Fibroblast of skin of left quadriceps (primary cell): Measurements from ENCODE around the gene STK35.
"Not testable (repeated sequence)": the region's sequence is repeated elsewhere in the genome, so short reads cannot be mapped to it uniquely, and the experiment has no call there.

Experiments used
- DNase-seq, 2 experiments: peaks; one replicate each; pipeline ENCODE4 v3.0.0-alpha.2; 2013; ENCODE audit warnings: low read depth in 2 of 2

STK35 gene

GRCh38 chr20:2156666-2157624 is 55.3 kb downstream of the STK35 start:
- DNase-seq: no peak

GRCh38 chr20:2162125-2162822 is 60.6 kb downstream of the STK35 start:
- no peak for DNase-seq

- no peak for DNase-seq
Measured at GRCh38 chr20:2162823-2163166, 61.2 kb downstream of the STK35 start.

- DNase-seq: no peak
Measured at GRCh38 chr20:2163312-2163711, 61.7 kb downstream of the STK35 start.

- DNase-seq: no peak
Measured at GRCh38 chr20:2163757-2164156, 62.1 kb downstream of the STK35 start.

GRCh38 chr20:2164421-2164820 is 62.8 kb downstream of the STK35 start:
- DNase-seq: no peak

GRCh38 chr20:2164966-2165365 is 63.3 kb downstream of the STK35 start:
- no peak for DNase-seq

GRCh38 chr20:2165871-2166270 is 64.2 kb downstream of the STK35 start:
- no peak for DNase-seq

- no peak for DNase-seq
Measured at GRCh38 chr20:2167112-2167511, 65.5 kb downstream of the STK35 start.

- no peak for DNase-seq
Measured at GRCh38 chr20:2168946-2169345, 67.3 kb downstream of the STK35 start.

GRCh38 chr20:2169456-2170088 is 67.9 kb downstream of the STK35 start:
- no peak for DNase-seq

GRCh38 chr20:2170404-2170803 is 68.8 kb downstream of the STK35 start:
- no peak for DNase-seq

GRCh38 chr20:2171266-2171790 is 69.7 kb downstream of the STK35 start:
- no peak for DNase-seq

GRCh38 chr20:2171840-2172239 is 70.2 kb downstream of the STK35 start:
- not testable (repeated sequence) for DNase-seq

GRCh38 chr20:2172305-2173175 is 70.9 kb downstream of the STK35 start:
- DNase-seq: no peak

- DNase-seq: no peak
Measured at GRCh38 chr20:2173186-2173585, 71.6 kb downstream of the STK35 start.

GRCh38 chr20:2174067-2174466 is 72.4 kb downstream of the STK35 start:
- DNase-seq: no peak

- DNase-seq: no peak
Measured at GRCh38 chr20:2176946-2177345, 75.3 kb downstream of the STK35 start.

GRCh38 chr20:2178318-2179232 is 76.9 kb downstream of the STK35 start:
- DNase-seq: no peak

GRCh38 chr20:2179233-2179580 is 77.6 kb downstream of the STK35 start:
- no peak for DNase-seq
